ENCODE data around the gene NUDT15. TPM values are rescaled to one million over a fixed set of nuclear protein-coding genes. Genes with fewer than 3 reads are reported as not detected.

NUDT15 gene
- total RNA-seq, 2 donors from 2014 or later, result 11.7 to 26.9 TPM

DNA sequence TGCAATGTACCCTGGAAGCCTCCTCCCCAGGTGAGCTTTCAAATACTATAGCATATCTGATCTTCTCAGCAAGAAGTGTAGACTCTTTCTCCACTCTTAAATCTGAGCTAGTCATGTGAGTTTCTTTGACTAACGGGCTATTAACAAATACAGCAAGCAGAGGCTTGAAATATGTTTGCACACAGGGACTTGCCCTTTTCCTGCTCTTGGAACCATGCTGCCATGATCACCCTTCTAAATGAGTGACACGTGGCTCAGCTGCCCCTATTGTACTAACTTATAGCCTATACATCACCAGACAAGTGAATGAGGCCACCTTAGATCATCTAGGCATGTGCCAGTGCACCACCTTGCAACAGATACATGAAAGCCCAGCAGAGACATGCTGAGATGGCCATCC is 23.2 kb upstream of the NUDT15 start:
- Histone ChIP-seq H3K4me1 (replicated peaks) (no peaks in the 10 kb centered on the region), H3K4me3 (no peak overlapping the region), H3K9me3 (no peaks in the 10 kb centered on the region), H3K36me3 (no peaks in the 10 kb centered on the region), H3K27ac (no peak overlapping the region), H3K27me3 (replicated peaks; ENCODE audit: insufficient read depth) (no peaks in the 10 kb centered on the region)
- intact Hi-C loops (cut with DNase I), result no loop called here
- 51% methylated on average over 2 of the region's 2 CpGs for WGBS
- TF ChIP-seq POLR2AphosphoS5 (IDR thresholded peaks at IDR 0.05) (no peak), POLR2A (IDR thresholded peaks at IDR 0.05) (no peak)
- TF ChIP-seq, protein P1, sequence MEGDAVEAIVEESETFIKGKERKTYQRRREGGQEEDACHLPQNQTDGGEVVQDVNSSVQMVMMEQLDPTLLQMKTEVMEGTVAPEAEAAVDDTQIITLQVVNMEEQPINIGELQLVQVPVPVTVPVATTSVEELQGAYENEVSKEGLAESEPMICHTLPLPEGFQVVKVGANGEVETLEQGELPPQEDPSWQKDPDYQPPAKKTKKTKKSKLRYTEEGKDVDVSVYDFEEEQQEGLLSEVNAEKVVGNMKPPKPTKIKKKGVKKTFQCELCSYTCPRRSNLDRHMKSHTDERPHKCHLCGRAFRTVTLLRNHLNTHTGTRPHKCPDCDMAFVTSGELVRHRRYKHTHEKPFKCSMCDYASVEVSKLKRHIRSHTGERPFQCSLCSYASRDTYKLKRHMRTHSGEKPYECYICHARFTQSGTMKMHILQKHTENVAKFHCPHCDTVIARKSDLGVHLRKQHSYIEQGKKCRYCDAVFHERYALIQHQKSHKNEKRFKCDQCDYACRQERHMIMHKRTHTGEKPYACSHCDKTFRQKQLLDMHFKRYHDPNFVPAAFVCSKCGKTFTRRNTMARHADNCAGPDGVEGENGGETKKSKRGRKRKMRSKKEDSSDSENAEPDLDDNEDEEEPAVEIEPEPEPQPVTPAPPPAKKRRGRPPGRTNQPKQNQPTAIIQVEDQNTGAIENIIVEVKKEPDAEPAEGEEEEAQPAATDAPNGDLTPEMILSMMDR (IDR thresholded peaks at IDR 0.05), result no peak
- DNase-seq (ENCODE audit: low spot score), result no peak

DNA sequence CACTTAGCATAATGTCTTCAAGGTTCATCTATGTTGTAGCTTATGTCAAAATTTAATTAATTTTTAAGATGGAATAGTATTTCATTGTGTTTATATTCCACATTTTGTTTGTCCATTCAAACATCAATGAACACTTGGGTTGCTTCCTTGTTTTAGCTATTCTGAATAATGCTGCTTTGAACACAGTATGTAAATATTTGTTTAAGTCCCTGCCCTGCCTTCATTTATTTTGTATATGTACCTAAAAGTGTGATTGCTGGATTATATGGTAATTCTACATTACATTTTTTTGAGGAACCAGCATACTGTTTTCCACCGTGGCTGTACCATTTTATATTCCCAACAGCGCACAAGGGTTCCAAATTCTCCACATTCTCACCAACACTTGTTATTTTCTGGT is 18.9 kb upstream of the NUDT15 start:
- peak; percentile 5 for TF ChIP-seq POLR2AphosphoS5 (IDR thresholded peaks at IDR 0.05)
- TF ChIP-seq, protein P1 (IDR thresholded peaks at IDR 0.05), result no peak
- TF ChIP-seq POLR2A (IDR thresholded peaks at IDR 0.05), result no peak

DNA sequence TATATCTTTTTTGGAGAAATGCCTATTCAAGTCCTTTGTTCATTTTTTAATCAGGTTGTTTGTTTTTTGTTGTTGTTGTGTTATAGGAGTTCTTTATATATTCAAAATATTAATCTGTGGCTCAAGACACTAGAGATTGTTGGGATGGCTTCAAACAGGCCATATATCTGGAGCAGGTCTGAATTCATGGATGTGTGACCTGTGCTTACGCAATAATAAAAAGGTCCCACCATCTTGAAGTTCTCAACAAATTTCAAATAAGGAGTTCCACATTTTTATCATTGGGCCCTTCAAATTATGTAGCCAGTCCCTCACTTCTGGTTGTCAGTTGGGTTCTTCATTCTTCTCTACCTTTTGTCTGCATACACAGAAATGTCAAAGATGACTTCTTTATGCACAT is 17.7 kb upstream of the NUDT15 start:
- no peaks in the 10 kb centered on the region for H3K36me3 ChIP-seq
- H3K4me1 ChIP-seq (replicated peaks), result no peaks in the 10 kb centered on the region
- DNase-seq (ENCODE audit: low spot score), result no peak
- H3K4me3 ChIP-seq, result no peak overlapping the region
- intact Hi-C loops (cut with DNase I), result no loop called here
- no peaks in the 10 kb centered on the region for H3K9me3 ChIP-seq
- no peak for TF ChIP-seq POLR2AphosphoS5 (IDR thresholded peaks at IDR 0.05)
- TF ChIP-seq POLR2A (IDR thresholded peaks at IDR 0.05), result no peak
- TF ChIP-seq, protein P1 (IDR thresholded peaks at IDR 0.05), result no peak
- no peaks in the 10 kb centered on the region for H3K27me3 ChIP-seq (replicated peaks; ENCODE audit: insufficient read depth)
- H3K27ac ChIP-seq, result no peak overlapping the region
- WGBS, result 97% methylated on average over 1 of the region's 1 CpG

More for the DNA sequence above, 18.9 kb upstream of the NUDT15 start:
- Histone ChIP-seq H3K36me3 (no peaks in the 10 kb centered on the region), H3K27me3 (replicated peaks; ENCODE audit: insufficient read depth) (no peaks in the 10 kb centered on the region), H3K9me3 (no peaks in the 10 kb centered on the region), H3K4me3 (no peak overlapping the region), H3K4me1 (replicated peaks) (no peaks in the 10 kb centered on the region), H3K27ac (no peak overlapping the region)
- intact Hi-C loops (cut with DNase I), result no loop called here
- no peak for DNase-seq (ENCODE audit: low spot score)
- 76% methylated on average over 2 of the region's 2 CpGs for WGBS

DNA sequence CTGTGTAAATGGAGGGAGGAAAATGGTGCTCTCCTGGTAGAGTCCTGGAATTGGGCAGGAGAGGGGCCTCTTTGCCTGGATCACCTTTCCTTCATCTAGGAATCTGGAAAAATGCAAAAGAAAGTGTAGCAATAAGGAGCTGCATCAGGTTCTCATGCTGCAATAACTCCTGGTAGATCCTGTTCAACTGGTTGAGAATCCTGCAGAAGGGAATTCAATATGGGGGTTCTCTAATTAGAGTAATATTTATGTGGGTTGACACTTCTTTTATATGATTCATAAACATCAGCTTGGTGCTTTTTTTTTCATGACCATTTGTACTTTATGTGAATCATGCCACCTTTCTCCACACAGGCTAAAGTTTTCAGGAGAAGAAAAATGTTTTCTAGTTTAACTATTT is 9.5 kb upstream of the NUDT15 start:
- H3K4me1 ChIP-seq (replicated peaks), result no peaks in the 10 kb centered on the region
- H3K27me3 ChIP-seq (replicated peaks; ENCODE audit: insufficient read depth), result no peaks in the 10 kb centered on the region
- H3K36me3 ChIP-seq, result no peaks in the 10 kb centered on the region
- intact Hi-C loops (cut with DNase I), result no loop called here
- no peak overlapping the region for H3K4me3 ChIP-seq
- H3K9me3 ChIP-seq, result no peaks in the 10 kb centered on the region
- TF ChIP-seq POLR2A (IDR thresholded peaks at IDR 0.05) (no peak), POLR2AphosphoS5 (IDR thresholded peaks at IDR 0.05) (no peak)
- TF ChIP-seq, protein P1 (IDR thresholded peaks at IDR 0.05), result no peak
- H3K27ac ChIP-seq, result no peak overlapping the region
- no peak for DNase-seq (ENCODE audit: low spot score)

DNA sequence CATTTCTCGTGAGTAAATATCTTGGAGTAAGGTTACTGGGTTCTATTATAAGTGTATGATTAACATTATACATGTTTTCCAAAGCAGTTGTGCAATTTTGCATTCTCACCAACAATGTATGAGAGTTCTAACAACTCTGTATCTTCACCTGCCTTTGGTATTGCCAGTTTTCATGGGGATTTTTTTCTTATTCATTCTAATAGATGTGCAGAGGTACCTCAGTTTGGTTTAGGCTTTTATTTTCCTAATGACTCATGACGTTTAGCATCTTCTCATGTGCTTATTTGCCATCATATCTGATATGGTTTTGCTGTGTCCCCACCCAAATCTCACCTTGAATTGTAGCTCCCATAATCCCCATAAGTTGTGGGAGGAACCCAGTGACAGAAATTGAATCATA is 7.7 kb upstream of the NUDT15 start:
- intact Hi-C loops (cut with DNase I), result no loop called here
- WGBS, result 88% methylated on average over 2 of the region's 2 CpGs
- Histone ChIP-seq H3K4me3 (no peak overlapping the region), H3K4me1 (replicated peaks) (no peaks in the 10 kb centered on the region), H3K27me3 (replicated peaks; ENCODE audit: insufficient read depth) (no peaks in the 10 kb centered on the region), H3K36me3 (no peaks in the 10 kb centered on the region), H3K27ac (no peak overlapping the region), H3K9me3 (no peaks in the 10 kb centered on the region)
- DNase-seq (ENCODE audit: low spot score), result no peak
- no peak for TF ChIP-seq POLR2AphosphoS5 (IDR thresholded peaks at IDR 0.05)

Measured in prostate gland (tissue), 2 donors.